Activated B cell treated with CpG ODN at 0.5 μM for 24 hours (primary cell): ENCODE data around the gene CYP2B6. TPM values are rescaled to one million over a fixed set of nuclear protein-coding genes. Genes with fewer than 3 reads are reported as not detected.
"Not testable (repeated sequence)": the region's sequence is repeated elsewhere in the genome, so short reads cannot be mapped to it uniquely, and the experiment has no call there.

Experiments used
- ATAC-seq: fragments of 200-7000 bp; cut with Tn5 transposase; one replicate; pipeline ENCODE4 v1.10.0; 2021; ENCODE audit warnings: low read depth, mild to moderate bottlenecking, moderate library complexity
- CTCF ChIA-PET: fragments of 350-600 bp; sonication (Branson Sonifier 250); formaldehyde crosslinking; loops from one replicate; lab custom pipeline; 2021; ENCODE audit warnings: antibody characterized with exemption; lab: Charles Lee
- POLR2A ChIA-PET: fragments of 350-600 bp; sonication (Branson Sonifier 250); formaldehyde crosslinking; loops from one replicate; lab custom pipeline; 2021; ENCODE audit warnings: antibody characterized with exemption; lab: Charles Lee
- DNase-seq: peaks from one replicate; pipeline ENCODE4 v3.0.0; 2022
- H3K27ac Mint-ChIP-seq: one replicate; pipeline ENCODE4 v1.8.0; 2020; ENCODE audit warnings: mixed read lengths
- H3K27me3 Mint-ChIP-seq: one replicate; pipeline ENCODE4 v1.8.0; 2021; ENCODE audit warnings: mixed read lengths
- H3K36me3 Mint-ChIP-seq: one replicate; pipeline ENCODE4 v1.8.0; 2021; ENCODE audit warnings: low read depth, mixed read lengths
- H3K4me1 Mint-ChIP-seq: one replicate; pipeline ENCODE4 v1.8.0; 2021; ENCODE audit warnings: mixed read lengths
- H3K4me3 Mint-ChIP-seq: one replicate; pipeline ENCODE4 v1.8.0; 2020; ENCODE audit warnings: mild to moderate bottlenecking, mixed read lengths
- H3K9me3 Mint-ChIP-seq: one replicate; pipeline ENCODE4 v1.8.0; 2020; ENCODE audit warnings: mixed read lengths
- CTCF ChIP-seq: fragments of 200-600 bp; IDR thresholded peaks from one replicate; pipeline ENCODE4 v1.8.0; 2022; ENCODE audit warnings: antibody characterized with exemption, mild to moderate bottlenecking
- intact Hi-C: fragments of 100-400 bp; cut with micrococcal nuclease; formaldehyde crosslinking; loops from one replicate; pipeline ENCODE4 v1.15.1; 2024
- total RNA-seq: library from RNA; stranded (reverse); gene quantifications from 2 replicates; pipeline ENCODE4 v1.2.3, GENCODE V29; 2022

Gene CYP2B6
- total RNA-seq, 1 donor from 2014 or later = not detected

GRCh38 chr19:40974633-40975037 is 16.4 kb upstream of the CYP2B6 start:
- ATAC-seq (peak; percentile 62), DNase-seq (peak; percentile 46)
- no peak for TF ChIP-seq CTCF
- H3K36me3 Mint-ChIP-seq = no peaks in the 10 kb centered on the region
- H3K4me3 Mint-ChIP-seq = no peak overlapping the region
- H3K4me1 Mint-ChIP-seq = no peaks in the 10 kb centered on the region
- H3K27ac Mint-ChIP-seq = no peak overlapping the region
- H3K9me3 Mint-ChIP-seq = no peaks in the 10 kb centered on the region
- ChIA-PET CTCF (interaction anchor here (0.6 to 1.5 kb wide), 4 partner anchors 154 to 1899 kb away, joined by 3 to 6 read pairs (median 3); no protein-coding TSS in a partner anchor), POLR2A (interaction anchor here (0.9 kb wide), 1 partner anchor 334 kb away, joined by 4 read pairs; no protein-coding TSS in a partner anchor)
- H3K27me3 Mint-ChIP-seq = peaks cover 29% of the 10 kb centered on the region
- intact Hi-C loops = loop anchor here (1.0 to 5.0 kb wide), 3 partner anchors 288 to 598 kb away; no protein-coding TSS in a partner anchor

- CTCF ChIA-PET = interaction anchor here (0.9 kb wide), 1 partner anchor 333 kb away, joined by 3 read pairs; no protein-coding TSS in a partner anchor
- POLR2A ChIA-PET = interaction anchor here (0.7 kb wide), 1 partner anchor 288 kb away, joined by 5 read pairs; no protein-coding TSS in a partner anchor
- no peak for ATAC-seq
These were observed 14.9 kb upstream of the CYP2B6 start for GRCh38 chr19:40976134-40976533.

GRCh38 chr19:40976724-40977123 is 14.4 kb upstream of the CYP2B6 start:
- no peaks in the 10 kb centered on the region for H3K9me3 Mint-ChIP-seq
- no peak overlapping the region for H3K4me3 Mint-ChIP-seq
- DNase-seq (no peak), ATAC-seq (no peak)
- ChIA-PET CTCF (no interaction called here), POLR2A (no interaction called here)
- H3K36me3 Mint-ChIP-seq = no peaks in the 10 kb centered on the region
- intact Hi-C loops = no loop called here
- TF ChIP-seq CTCF = no peak
- peaks cover 28% of the 10 kb centered on the region for H3K27me3 Mint-ChIP-seq
- no peaks in the 10 kb centered on the region for H3K4me1 Mint-ChIP-seq
- no peak overlapping the region for H3K27ac Mint-ChIP-seq

More at GRCh38 chr19:40976134-40976533, 14.9 kb upstream of the CYP2B6 start:
- Mint-ChIP-seq H3K9me3 (no peaks in the 10 kb centered on the region), H3K27ac (no peak overlapping the region), H3K27me3 (peaks cover 28% of the 10 kb centered on the region), H3K4me3 (no peak overlapping the region), H3K4me1 (no peaks in the 10 kb centered on the region), H3K36me3 (no peaks in the 10 kb centered on the region)
- no peak for TF ChIP-seq CTCF
- intact Hi-C loops = no loop called here
- no peak for DNase-seq

GRCh38 chr19:40979759-40980158 is 11.3 kb upstream of the CYP2B6 start:
- H3K27ac Mint-ChIP-seq, H3K36me3 Mint-ChIP-seq, ATAC-seq, H3K9me3 Mint-ChIP-seq, POLR2A ChIA-PET, CTCF ChIA-PET, H3K4me1 Mint-ChIP-seq, DNase-seq, H3K4me3 Mint-ChIP-seq: not testable (repeated sequence)
- intact Hi-C loops = loop anchor here (2.0 kb wide), 1 partner anchor 67 kb away; no protein-coding TSS in a partner anchor
- peaks cover 26% of the 10 kb centered on the region for H3K27me3 Mint-ChIP-seq

- intact Hi-C loops = loop anchor here (2.0 kb wide), 1 partner anchor 68 kb away; no protein-coding TSS in a partner anchor
- POLR2A ChIA-PET, DNase-seq, CTCF ChIA-PET, H3K36me3 Mint-ChIP-seq, ATAC-seq, H3K4me3 Mint-ChIP-seq, H3K4me1 Mint-ChIP-seq, H3K27ac Mint-ChIP-seq, H3K9me3 Mint-ChIP-seq: not testable (repeated sequence)
- H3K27me3 Mint-ChIP-seq = peaks cover 26% of the 10 kb centered on the region
These were observed 10.2 kb upstream of the CYP2B6 start for GRCh38 chr19:40980743-40981442.

GRCh38 chr19:40981591-40981990 is 9.5 kb upstream of the CYP2B6 start:
- no peak overlapping the region for H3K27ac Mint-ChIP-seq
- peaks cover 26% of the 10 kb centered on the region for H3K27me3 Mint-ChIP-seq
- no peaks in the 10 kb centered on the region for H3K9me3 Mint-ChIP-seq
- ChIA-PET CTCF (no interaction called here), POLR2A (no interaction called here)
- no peak for TF ChIP-seq CTCF
- intact Hi-C loops = loop anchor here (2.0 kb wide), 1 partner anchor 69 kb away; no protein-coding TSS in a partner anchor
- no peaks in the 10 kb centered on the region for H3K4me1 Mint-ChIP-seq
- ATAC-seq (no peak), DNase-seq (no peak)
- no peaks in the 10 kb centered on the region for H3K36me3 Mint-ChIP-seq
- no peak overlapping the region for H3K4me3 Mint-ChIP-seq
